ENCODE measurements around the gene MEGF11. TPM values are rescaled to one million over a fixed set of nuclear protein-coding genes. Genes with fewer than 3 reads are reported as not detected.

MEGF11 gene
- total and polyA plus RNA-seq, 4 donors, result 6.2 to 20.3 (median 14.0) TPM

GRCh38 chr15:65918357-65918920, 335.1 kb downstream of the MEGF11 start:
- Histone ChIP-seq H3K27me3 (ENCODE audit: control insufficient read depth, insufficient read depth, low read length) (no peaks in the 10 kb centered on the region), H3K4me1 (ENCODE audit: control insufficient read depth, insufficient read depth, low read length) (peaks cover 35% of the 10 kb centered on the region), H3K36me3 (ENCODE audit: control insufficient read depth, insufficient read depth, low read length) (peaks cover 16% of the 10 kb centered on the region), H3K9me3 (ENCODE audit: control insufficient read depth, insufficient read depth, low read length) (no peaks in the 10 kb centered on the region), H3K4me3 (ENCODE audit: low read depth, low read length) (no peak overlapping the region), H3K27ac (ENCODE audit: low read depth, low read length) (no peak overlapping the region)
- 78% methylated on average over 2 of the region's 3 CpGs for WGBS (ENCODE audit: insufficient coverage)
- DNase-seq (ENCODE audit: low read depth in 4 of 6, low spot score in 6 of 6), result no peak

DNA sequence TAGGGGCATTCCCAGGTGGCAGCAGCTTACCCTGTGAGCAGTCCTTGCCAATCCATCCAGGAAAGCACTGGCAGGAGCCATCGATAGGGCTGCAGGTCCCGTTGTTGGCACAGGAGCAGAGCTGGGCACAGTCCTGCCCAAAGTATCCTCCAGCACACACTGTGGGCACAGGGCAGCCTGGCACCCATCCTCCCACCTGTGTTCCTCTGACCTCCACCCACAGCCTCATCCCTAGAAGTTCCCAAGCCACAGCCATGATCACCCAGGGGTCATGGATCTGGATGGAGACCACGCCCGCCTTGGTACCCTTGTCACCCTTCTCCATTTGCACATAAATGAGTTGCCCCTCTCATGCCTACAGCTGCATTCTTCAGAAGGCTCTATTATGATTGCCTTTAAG, 335.6 kb downstream of the MEGF11 start:
- no peaks in the 10 kb centered on the region for H3K27me3 ChIP-seq (ENCODE audit: control insufficient read depth, insufficient read depth, low read length)
- no peak overlapping the region for H3K4me3 ChIP-seq (ENCODE audit: low read depth, low read length)
- WGBS (ENCODE audit: insufficient coverage), result 94% methylated on average over 4 of the region's 4 CpGs
- no peaks in the 10 kb centered on the region for H3K9me3 ChIP-seq (ENCODE audit: control insufficient read depth, insufficient read depth, low read length)
- H3K4me1 ChIP-seq (ENCODE audit: control insufficient read depth, insufficient read depth, low read length), result peaks cover 32% of the 10 kb centered on the region
- no peak overlapping the region for H3K27ac ChIP-seq (ENCODE audit: low read depth, low read length)
- peaks cover 15% of the 10 kb centered on the region for H3K36me3 ChIP-seq (ENCODE audit: control insufficient read depth, insufficient read depth, low read length)
- DNase-seq (ENCODE audit: low read depth in 4 of 6, low spot score in 6 of 6), result no peak

DNA sequence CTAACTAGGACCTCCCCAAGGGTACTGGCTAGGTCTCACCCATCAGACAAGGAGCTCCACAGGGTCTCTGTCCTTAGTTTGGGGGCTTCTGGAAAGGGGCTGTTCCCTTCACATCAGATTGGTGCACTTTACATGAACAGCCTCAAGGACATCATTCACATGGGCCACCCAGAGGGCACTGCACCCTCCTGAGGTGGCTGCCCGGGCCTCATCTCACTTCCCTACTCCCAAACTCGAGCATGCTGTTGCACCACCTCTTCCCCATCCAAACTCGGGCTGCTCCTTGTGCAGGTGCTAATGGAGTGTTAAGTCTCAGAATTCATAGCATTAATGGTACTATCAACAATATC, 336.2 kb downstream of the MEGF11 start:
- Histone ChIP-seq H3K36me3 (ENCODE audit: control insufficient read depth, insufficient read depth, low read length) (peaks cover 11% of the 10 kb centered on the region), H3K27me3 (ENCODE audit: control insufficient read depth, insufficient read depth, low read length) (no peaks in the 10 kb centered on the region), H3K9me3 (ENCODE audit: control insufficient read depth, insufficient read depth, low read length) (no peaks in the 10 kb centered on the region), H3K4me1 (ENCODE audit: control insufficient read depth, insufficient read depth, low read length) (peaks cover 30% of the 10 kb centered on the region), H3K27ac (ENCODE audit: low read depth, low read length) (no peak overlapping the region), H3K4me3 (ENCODE audit: low read depth, low read length) (no peak overlapping the region)
- no peak for DNase-seq (ENCODE audit: low read depth in 4 of 6, low spot score in 6 of 6)
- WGBS (ENCODE audit: insufficient coverage), result 80% methylated on average over 1 of the region's 3 CpGs

- Histone ChIP-seq H3K36me3 (ENCODE audit: control insufficient read depth, insufficient read depth, low read length) (peaks cover 13% of the 10 kb centered on the region), H3K4me1 (ENCODE audit: control insufficient read depth, insufficient read depth, low read length) (peaks cover 25% of the 10 kb centered on the region), H3K27me3 (ENCODE audit: control insufficient read depth, insufficient read depth, low read length) (no peaks in the 10 kb centered on the region), H3K4me3 (ENCODE audit: low read depth, low read length) (no peak overlapping the region), H3K27ac (ENCODE audit: low read depth, low read length) (no peak overlapping the region), H3K9me3 (ENCODE audit: control insufficient read depth, insufficient read depth, low read length) (no peaks in the 10 kb centered on the region)
- DNase-seq (ENCODE audit: low read depth in 4 of 6, low spot score in 6 of 6), result peak in 5 of 6 donors; percentile 39 to 90 (median 62)
- 16% methylated on average over 14 of the region's 16 CpGs for WGBS (ENCODE audit: insufficient coverage)
These were observed 336.7 kb downstream of the MEGF11 start for GRCh38 chr15:65916664-65917406.

DNA sequence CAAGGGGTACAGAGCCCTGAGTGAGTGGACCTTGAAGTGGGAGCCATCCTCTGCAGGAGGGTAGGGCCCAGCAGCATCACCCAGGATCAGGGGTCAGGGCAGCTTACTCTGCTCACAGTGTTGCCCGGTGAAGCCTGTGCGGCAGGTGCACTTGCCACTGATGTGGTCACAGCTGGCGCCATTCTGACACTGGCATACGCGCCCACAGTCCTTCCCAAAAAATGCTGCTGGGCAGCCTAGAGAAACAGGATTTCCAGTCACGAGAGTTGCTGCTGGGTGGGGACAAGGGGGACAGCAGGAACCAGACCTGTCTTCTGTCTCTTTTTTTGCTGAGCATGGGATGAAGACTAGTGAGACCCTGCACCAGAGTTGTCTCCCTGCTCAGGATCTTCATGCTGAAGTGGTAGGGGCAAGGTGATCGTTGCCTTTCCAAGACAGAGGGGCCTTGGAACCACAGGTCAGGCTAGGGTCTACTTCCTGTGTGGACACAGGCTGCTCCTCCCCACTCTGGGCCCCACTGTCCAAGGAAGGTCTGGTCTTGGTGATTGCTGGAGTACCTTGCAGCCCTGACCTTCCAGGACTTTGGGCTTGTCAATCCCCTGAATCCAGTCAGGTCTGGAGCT, 337.4 kb downstream of the MEGF11 start:
- peaks cover 23% of the 10 kb centered on the region for H3K4me1 ChIP-seq (ENCODE audit: control insufficient read depth, insufficient read depth, low read length)
- H3K27me3 ChIP-seq (ENCODE audit: control insufficient read depth, insufficient read depth, low read length), result no peaks in the 10 kb centered on the region
- H3K4me3 ChIP-seq (ENCODE audit: low read depth, low read length), result no peak overlapping the region
- H3K36me3 ChIP-seq (ENCODE audit: control insufficient read depth, insufficient read depth, low read length), result peaks cover 17% of the 10 kb centered on the region
- H3K9me3 ChIP-seq (ENCODE audit: control insufficient read depth, insufficient read depth, low read length), result no peaks in the 10 kb centered on the region
- no peak overlapping the region for H3K27ac ChIP-seq (ENCODE audit: low read depth, low read length)
- WGBS (ENCODE audit: insufficient coverage), result 85% methylated on average over 7 of the region's 7 CpGs
- no peak for DNase-seq (ENCODE audit: low read depth in 4 of 6, low spot score in 6 of 6)

- Histone ChIP-seq H3K9me3 (ENCODE audit: control insufficient read depth, insufficient read depth, low read length) (no peaks in the 10 kb centered on the region), H3K27ac (ENCODE audit: low read depth, low read length) (no peak overlapping the region), H3K27me3 (ENCODE audit: control insufficient read depth, insufficient read depth, low read length) (no peaks in the 10 kb centered on the region), H3K4me3 (ENCODE audit: low read depth, low read length) (no peak overlapping the region), H3K36me3 (ENCODE audit: control insufficient read depth, insufficient read depth, low read length) (peaks cover 19% of the 10 kb centered on the region), H3K4me1 (ENCODE audit: control insufficient read depth, insufficient read depth, low read length) (peaks cover 23% of the 10 kb centered on the region)
- 84% methylated on average over 4 of the region's 8 CpGs for WGBS (ENCODE audit: insufficient coverage)
- no peak for DNase-seq (ENCODE audit: low read depth in 4 of 6, low spot score in 6 of 6)
These were observed 338.3 kb downstream of the MEGF11 start for GRCh38 chr15:65914981-65915925.

DNA sequence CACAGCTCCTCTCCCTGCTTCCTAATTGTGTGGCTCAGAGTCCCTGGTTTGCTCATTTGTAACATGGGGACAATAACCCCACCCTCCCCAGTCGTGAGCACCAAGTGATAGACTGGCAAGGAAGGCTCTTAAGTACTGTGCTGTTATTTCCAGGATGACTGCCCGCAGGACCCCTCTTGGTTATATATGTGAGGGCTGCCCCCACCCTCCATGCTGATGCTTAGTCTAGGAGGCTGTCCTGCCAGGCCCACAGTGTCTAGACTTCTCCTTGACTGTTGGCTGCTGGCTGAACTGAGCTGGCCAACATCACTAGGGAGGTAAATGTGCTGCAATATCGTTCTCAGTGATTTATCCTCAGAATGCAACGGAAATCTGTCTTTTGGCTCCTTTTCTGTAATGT, 339.2 kb downstream of the MEGF11 start:
- no peak overlapping the region for H3K4me3 ChIP-seq (ENCODE audit: low read depth, low read length)
- peak in 2 of 6 donors; percentile 30 to 42 for DNase-seq (ENCODE audit: low read depth in 4 of 6, low spot score in 6 of 6)
- H3K4me1 ChIP-seq (ENCODE audit: control insufficient read depth, insufficient read depth, low read length), result peaks cover 23% of the 10 kb centered on the region
- no CpG with 5 or more reads among the region's 4 CpGs for WGBS (ENCODE audit: insufficient coverage)
- no peaks in the 10 kb centered on the region for H3K9me3 ChIP-seq (ENCODE audit: control insufficient read depth, insufficient read depth, low read length)
- H3K27ac ChIP-seq (ENCODE audit: low read depth, low read length), result no peak overlapping the region
- H3K27me3 ChIP-seq (ENCODE audit: control insufficient read depth, insufficient read depth, low read length), result no peaks in the 10 kb centered on the region
- H3K36me3 ChIP-seq (ENCODE audit: control insufficient read depth, insufficient read depth, low read length), result peaks cover 25% of the 10 kb centered on the region

GRCh38 chr15:65913631-65914199, 339.8 kb downstream of the MEGF11 start:
- Histone ChIP-seq H3K9me3 (ENCODE audit: control insufficient read depth, insufficient read depth, low read length) (no peaks in the 10 kb centered on the region), H3K27ac (ENCODE audit: low read depth, low read length) (no peak overlapping the region)
- 89% methylated on average over 10 of the region's 13 CpGs for WGBS (ENCODE audit: insufficient coverage)

GRCh38 chr15:65912235-65912634, 341.3 kb downstream of the MEGF11 start:
- WGBS (ENCODE audit: insufficient coverage), result 100% methylated on average over 2 of the region's 2 CpGs
- no peak for DNase-seq (ENCODE audit: low read depth in 4 of 6, low spot score in 6 of 6)
- Histone ChIP-seq H3K4me3 (ENCODE audit: low read depth, low read length) (no peak overlapping the region), H3K27ac (ENCODE audit: low read depth, low read length) (no peak overlapping the region), H3K27me3 (ENCODE audit: control insufficient read depth, insufficient read depth, low read length) (no peaks in the 10 kb centered on the region), H3K9me3 (ENCODE audit: control insufficient read depth, insufficient read depth, low read length) (no peaks in the 10 kb centered on the region), H3K36me3 (ENCODE audit: control insufficient read depth, insufficient read depth, low read length) (peaks cover 30% of the 10 kb centered on the region), H3K4me1 (ENCODE audit: control insufficient read depth, insufficient read depth, low read length) (peaks cover 20% of the 10 kb centered on the region)

More at GRCh38 chr15:65913631-65914199, 339.8 kb downstream of the MEGF11 start:
- H3K4me1 ChIP-seq (ENCODE audit: control insufficient read depth, insufficient read depth, low read length), result peaks cover 23% of the 10 kb centered on the region
- H3K4me3 ChIP-seq (ENCODE audit: low read depth, low read length), result no peak overlapping the region
- H3K36me3 ChIP-seq (ENCODE audit: control insufficient read depth, insufficient read depth, low read length), result peaks cover 32% of the 10 kb centered on the region
- DNase-seq (ENCODE audit: low read depth in 4 of 6, low spot score in 6 of 6), result no peak
- no peaks in the 10 kb centered on the region for H3K27me3 ChIP-seq (ENCODE audit: control insufficient read depth, insufficient read depth, low read length)
